HG03575 (cell line): ENCODE data around the gene APC.
"Not testable (repeated sequence)": the region's sequence is repeated elsewhere in the genome, so short reads cannot be mapped to it uniquely, and the experiment has no call there.

ENCODE experiments used
- ATAC-seq: cut with Tn5 transposase; IDR thresholded peaks from one replicate; pipeline ENCODE4 v1.9.1; 2021; ENCODE audit not compliant: unreplicated experiment, insufficient number of reproducible peaks, low FRiP score; ENCODE audit errors: extremely low read depth

Gene APC

GRCh38 chr5:112830378-112830777 lies 92.7 kb downstream of the APC start:
- no peak for ATAC-seq

GRCh38 chr5:112833971-112834370 lies 96.3 kb downstream of the APC start:
- ATAC-seq = no peak

- ATAC-seq = no peak
Observed at GRCh38 chr5:112844489-112844888, 106.8 kb downstream of the APC start.

- ATAC-seq = no peak
Observed at GRCh38 chr5:112846556-112846955, 108.9 kb downstream of the APC start.

GRCh38 chr5:112847306-112847705 lies 109.6 kb downstream of the APC start:
- no peak for ATAC-seq

GRCh38 chr5:112848116-112848811 lies 110.6 kb downstream of the APC start:
- peak; percentile 98 for ATAC-seq

GRCh38 chr5:112849912-112850311 lies 112.2 kb downstream of the APC start:
- ATAC-seq = no peak

GRCh38 chr5:112854651-112855050 lies 117.0 kb downstream of the APC start:
- no peak for ATAC-seq

GRCh38 chr5:112857866-112858265 lies 120.2 kb downstream of the APC start:
- no peak for ATAC-seq

- not testable (repeated sequence) for ATAC-seq
Observed at GRCh38 chr5:112860571-112860928, 122.9 kb downstream of the APC start.

- peak; percentile 91 for ATAC-seq
Observed at GRCh38 chr5:112860929-112861637, 123.4 kb downstream of the APC start, which contains the start of gene SRP19. Gene SRP19, plus strand, starts transcription at chr5:112861287. Its CDS starts 90 bp downstream, at chr5:112861377.

GRCh38 chr5:112861638-112861985 lies 123.9 kb downstream of the APC start:
- ATAC-seq = no peak

- ATAC-seq = no peak
Observed at GRCh38 chr5:112862085-112862484, 124.4 kb downstream of the APC start.

- ATAC-seq = no peak
Observed at GRCh38 chr5:112863549-112863948, 125.9 kb downstream of the APC start.

GRCh38 chr5:112865128-112865527 lies 127.4 kb downstream of the APC start:
- no peak for ATAC-seq

- ATAC-seq = no peak
Observed at GRCh38 chr5:112866739-112867138, 129.1 kb downstream of the APC start.

GRCh38 chr5:112867411-112867810 lies 129.7 kb downstream of the APC start:
- no peak for ATAC-seq

GRCh38 chr5:112869948-112870347 lies 132.3 kb downstream of the APC start:
- peak; percentile 38 for ATAC-seq

- no peak for ATAC-seq
Observed at GRCh38 chr5:112870966-112871365, 133.3 kb downstream of the APC start.

- no peak for ATAC-seq
Observed at GRCh38 chr5:112876362-112876761, 138.7 kb downstream of the APC start.

- no peak for ATAC-seq
Observed at GRCh38 chr5:112878101-112878500, 140.4 kb downstream of the APC start.
